Measurements from ENCODE around the gene ZNF343.

- TF ChIP-seq CTCF (IDR thresholded peaks at IDR 0.05) = no peak
- no peak for TF ChIP-seq POLR2AphosphoS5 (IDR thresholded peaks at IDR 0.05; ENCODE audit: insufficient read depth in 1 of 2, low read depth in 1 of 2)
- no peak for TF ChIP-seq POLR2A (IDR thresholded peaks at IDR 0.05)
These were observed 1.3 kb downstream of the ZNF343 start for GRCh38 chr20:2507464-2507863.

Measured in vagina (tissue), 2 donors.